Testis (tissue), 3 donors: ENCODE data around the gene SSTR5. TPM values are rescaled to one million over a fixed set of nuclear protein-coding genes. Genes with fewer than 3 reads are reported as not detected.
A peak's percentile ranks its signal among the peaks of the same experiment; 100 is the strongest.

ENCODE experiments used
- DNase-seq: peaks from one replicate; pipeline ENCODE4 v3.0.0-alpha.2; 2019
- H3K27ac ChIP-seq, 2 donors: fragments of 200-600 bp; sonication (generic); one replicate each; pipeline ENCODE4 v1.5.1; 2019
- H3K27me3 ChIP-seq: fragments of 200-600 bp; sonication (generic); one replicate; pipeline ENCODE4 v1.5.1; 2019
- H3K36me3 ChIP-seq: fragments of 200-600 bp; sonication (generic); one replicate; pipeline ENCODE4 v1.5.1; 2017; ENCODE audit warnings: low read depth; ENCODE audit errors: missing control alignments
- H3K4me1 ChIP-seq: fragments of 200-600 bp; sonication (generic); one replicate; pipeline ENCODE4 v1.5.1; 2019
- H3K4me3 ChIP-seq, 2 donors: fragments of 200-600 bp; sonication (generic); one replicate each; pipeline ENCODE4 v1.5.1; 2017 to 2019
- H3K9me3 ChIP-seq: fragments of 200-600 bp; sonication (generic); one replicate; pipeline ENCODE4 v1.5.1; 2017
- CTCF ChIP-seq, 3 experiments: fragments of 450-650 bp in 2 of 3; fragments of 200-600 bp in 1 of 3; sonication (generic) in 1 of 3; IDR thresholded peaks; one replicate each; pipeline ENCODE4 v1.5.1; 2016 to 2019; ENCODE audit warnings: antibody characterized with exemption in 3 of 3, mild to moderate bottlenecking in 2 of 3, moderate library complexity in 1 of 3
- POLR2A ChIP-seq: fragments of 450-650 bp; IDR thresholded peaks from one replicate; pipeline ENCODE4 v1.6.1; 2017; ENCODE audit warnings: antibody characterized with exemption, mild to moderate bottlenecking, moderate library complexity
- WGBS, 2 donors: methylation state at CpG; one replicate each; pipeline ENCODE4 v1.1.5; 2018; 5-methylcytosine and 5-hydroxymethylcytosine counted together
- intact Hi-C: fragments of 100-400 bp; cut with DNase I; formaldehyde crosslinking; loops from one replicate; pipeline ENCODE4 v1.15.1; 2023; ENCODE audit warnings: low total_unique reads
- polyA plus RNA-seq: library from polyadenylated mRNA; stranded (reverse); fragments of 350-450 nt; fragmentation: Illumina TruSeq; extraction: RNeasy Lipid Tissue Mini Kit (QIAGEN cat#74804); gene quantifications from one replicate; pipeline ENCODE4 v1.2.3, GENCODE V29; 2014; ENCODE audit warnings: low read depth, low replicate concordance; ENCODE audit not compliant: insufficient read depth
- total RNA-seq, 2 donors: library from RNA; depleted of rRNA; stranded (reverse); fragments of >200 nt; gene quantifications; one replicate each; pipeline ENCODE4 v1.2.3, GENCODE V29; 2016

Gene SSTR5
- total and polyA plus RNA-seq, 3 donors from 2014 or later: 0.31 TPM; not detected in 2

DNA sequence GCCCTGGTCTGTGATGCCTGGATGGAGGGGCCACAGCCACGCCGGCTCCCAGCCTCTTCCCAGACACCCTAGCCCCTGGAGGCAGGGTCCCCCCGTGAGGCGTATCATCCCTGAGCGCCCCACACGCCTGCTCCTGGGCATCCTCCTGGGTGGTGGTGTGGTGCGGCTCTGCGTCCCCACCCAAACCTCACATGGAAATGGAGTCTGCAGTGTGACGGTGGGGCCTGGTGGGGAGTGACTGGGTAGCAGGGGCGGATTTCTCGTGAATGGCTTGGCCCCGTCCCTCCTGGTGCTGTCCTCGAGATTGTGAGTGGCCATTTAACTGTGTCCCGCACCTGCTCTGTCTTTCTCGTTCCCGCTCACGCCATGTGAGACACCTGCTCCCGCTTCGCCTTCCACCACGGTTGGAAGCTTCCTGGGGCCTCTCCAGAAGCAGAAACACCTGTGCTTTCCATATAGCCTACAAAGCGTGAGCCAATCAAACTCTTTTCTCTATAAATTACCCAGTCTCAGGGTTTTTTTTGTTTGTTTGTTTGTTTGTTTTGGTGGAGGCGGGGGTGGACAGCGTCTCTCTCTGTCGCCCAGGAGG is 5.9 kb upstream of the SSTR5 start:
- Histone ChIP-seq H3K4me3 (no peak overlapping the region), H3K36me3 (no peaks in the 10 kb centered on the region), H3K4me1 (no peaks in the 10 kb centered on the region), H3K27ac (no peak overlapping the region), H3K9me3 (no peaks in the 10 kb centered on the region), H3K27me3 (no peaks in the 10 kb centered on the region)
- TF ChIP-seq POLR2A (no peak), CTCF (IDR thresholded peaks at IDR 0.05) (no peak)
- DNase-seq: no peak
- intact Hi-C loops: no loop called here
- WGBS, 2 donors: 63 to 71% methylated on average over 16 to 24 of the region's 24 CpGs

- intact Hi-C loops: no loop called here
- 66 to 67% methylated on average over 15 of the region's 15 CpGs for WGBS, 2 donors
Measured at GRCh38 chr16:1067629-1068028, 4.9 kb upstream of the SSTR5 start.

DNA sequence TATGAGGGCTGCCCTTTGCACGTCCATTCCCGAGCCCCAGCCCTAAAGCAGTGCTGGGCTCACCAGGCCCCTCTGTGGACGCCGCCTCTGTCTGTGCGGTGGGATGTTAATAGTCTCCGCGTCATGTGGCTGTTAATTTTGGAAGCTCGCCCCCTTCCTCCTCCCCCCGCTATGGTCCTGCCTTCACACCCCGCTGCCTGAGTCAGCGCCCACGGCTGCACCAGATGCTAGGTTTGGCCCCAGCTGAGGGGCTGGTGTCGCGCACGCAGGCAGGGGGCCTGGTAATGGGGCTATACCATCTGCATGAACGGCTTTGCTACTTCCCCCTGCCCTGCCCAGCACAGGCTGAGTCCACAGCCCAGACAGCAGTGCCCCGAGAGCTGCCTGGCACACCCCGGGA is 4.1 kb upstream of the SSTR5 start:
- TF ChIP-seq CTCF (IDR thresholded peaks at IDR 0.05): no peak
- TF ChIP-seq POLR2A: no peak
- Histone ChIP-seq H3K27me3 (no peaks in the 10 kb centered on the region), H3K27ac (no peak overlapping the region), H3K4me1 (no peaks in the 10 kb centered on the region), H3K9me3 (no peaks in the 10 kb centered on the region), H3K36me3 (no peaks in the 10 kb centered on the region), H3K4me3 (no peak overlapping the region)
- intact Hi-C loops: no loop called here
- no peak for DNase-seq
- 67 to 79% methylated on average over 7 to 18 of the region's 18 CpGs for WGBS, 2 donors

More at GRCh38 chr16:1067629-1068028, 4.9 kb upstream of the SSTR5 start:
- Histone ChIP-seq H3K9me3 (no peaks in the 10 kb centered on the region), H3K27ac (no peak overlapping the region), H3K4me1 (no peaks in the 10 kb centered on the region), H3K4me3 (no peak overlapping the region), H3K36me3 (no peaks in the 10 kb centered on the region), H3K27me3 (no peaks in the 10 kb centered on the region)
- DNase-seq: no peak
- TF ChIP-seq POLR2A (no peak), CTCF (IDR thresholded peaks at IDR 0.05) (no peak)

GRCh38 chr16:1069154-1069553 is 3.4 kb upstream of the SSTR5 start:
- TF ChIP-seq POLR2A (no peak), CTCF (IDR thresholded peaks at IDR 0.05) (no peak)
- intact Hi-C loops: no loop called here
- H3K4me1 ChIP-seq: no peaks in the 10 kb centered on the region
- H3K27me3 ChIP-seq: no peaks in the 10 kb centered on the region
- H3K9me3 ChIP-seq: no peaks in the 10 kb centered on the region
- no peak overlapping the region for H3K4me3 ChIP-seq
- no peak overlapping the region for H3K27ac ChIP-seq
- no peaks in the 10 kb centered on the region for H3K36me3 ChIP-seq
- peak; percentile 54 for DNase-seq
- WGBS, 2 donors: 45 to 79% methylated on average over 7 of the region's 7 CpGs
